HepG2 (cell line): ENCODE data around the gene PRPSAP1. TPM values are rescaled to one million over a fixed set of nuclear protein-coding genes. Genes with fewer than 3 reads are reported as not detected.
A peak's percentile ranks its signal among the peaks of the same experiment; 100 is the strongest.

Experiments
- ATRX ChIP-seq: sonication (generic); formaldehyde crosslinking; IDR thresholded peaks from 2 replicates; pipeline ENCODE4 v1.4.0; 2020; ENCODE audit warnings: missing genetic modification reagents, borderline replicate concordance
- CREM ChIP-seq, 2 experiments: sonication (generic) in 1 of 2; formaldehyde crosslinking in 1 of 2; IDR thresholded peaks; 2 replicates each; pipeline versions ENCODE4 v1.4.0 to v1.6.1; 2016 to 2020; ENCODE audit warnings: antibody characterized with exemption in 1 of 2, mild to moderate bottlenecking in 1 of 2, missing genetic modification reagents in 1 of 2
- DR1 ChIP-seq: sonication (generic); formaldehyde crosslinking; IDR thresholded peaks from 2 replicates; pipeline ENCODE4 v1.8.0; 2021; ENCODE audit warnings: mild to moderate bottlenecking, missing genetic modification reagents, inconsistent platforms
- E2F1 ChIP-seq: sonication (generic); formaldehyde crosslinking; IDR thresholded peaks from 2 replicates; pipeline ENCODE4 v1.5.0; 2020; ENCODE audit warnings: missing genetic modification reagents
- FOXJ3 ChIP-seq: sonication (generic); formaldehyde crosslinking; IDR thresholded peaks from 2 replicates; pipeline ENCODE4 v1.4.0; 2020; ENCODE audit warnings: missing genetic modification reagents, mild to moderate bottlenecking, borderline replicate concordance
- FOXK1 ChIP-seq: sonication (generic); formaldehyde crosslinking; IDR thresholded peaks from 2 replicates; pipeline ENCODE4 v1.4.0; 2020; ENCODE audit warnings: low read depth, missing genetic modification reagents, borderline replicate concordance
- JUN ChIP-seq: sonication (generic); formaldehyde crosslinking; IDR thresholded peaks from 2 replicates; pipeline ENCODE4 v1.4.0; 2020; ENCODE audit warnings: mild to moderate bottlenecking, missing genetic modification reagents
- KAT8 ChIP-seq: IDR thresholded peaks from 2 replicates; pipeline ENCODE4 v1.6.1; 2016; ENCODE audit warnings: missing genetic modification reagents, missing compliant biosample characterization
- KLF16 ChIP-seq, 2 experiments: sonication (generic) in 1 of 2; formaldehyde crosslinking in 1 of 2; IDR thresholded peaks; 2 replicates each; pipeline versions ENCODE4 v1.6.1 to v1.8.0; 2016 to 2023; ENCODE audit warnings: missing genetic modification reagents in 2 of 2, missing compliant biosample characterization in 1 of 2
- MLX ChIP-seq: IDR thresholded peaks from 2 replicates; pipeline ENCODE4 v1.6.1; 2016
- NFYB ChIP-seq: sonication (generic); formaldehyde crosslinking; IDR thresholded peaks from 2 replicates; pipeline ENCODE4 v1.4.0; 2020; ENCODE audit warnings: missing genetic modification reagents
- NR1H2 ChIP-seq: sonication (generic); formaldehyde crosslinking; IDR thresholded peaks from 2 replicates; pipeline ENCODE4 v1.8.1; 2022; ENCODE audit warnings: low read depth, missing genetic modification reagents, borderline replicate concordance
- RFXAP ChIP-seq: sonication (generic); formaldehyde crosslinking; IDR thresholded peaks from 2 replicates; pipeline ENCODE4 v1.4.0; 2020; ENCODE audit warnings: missing genetic modification reagents, borderline replicate concordance
- SIX1 ChIP-seq: sonication (generic); formaldehyde crosslinking; IDR thresholded peaks from 2 replicates; pipeline ENCODE4 v1.4.0; 2020; ENCODE audit warnings: missing genetic modification reagents, borderline replicate concordance
- TBX3 ChIP-seq: fragments of 450-650 bp; IDR thresholded peaks from 2 replicates; pipeline ENCODE4 v1.6.1; 2017; ENCODE audit warnings: antibody characterized with exemption, mild to moderate bottlenecking, inconsistent platforms, borderline replicate concordance
- TSC22D2 ChIP-seq: sonication (generic); formaldehyde crosslinking; IDR thresholded peaks from 2 replicates; pipeline ENCODE4 v1.5.1; 2020; ENCODE audit warnings: missing genetic modification reagents, mild to moderate bottlenecking, borderline replicate concordance
- WIZ ChIP-seq: sonication (generic); formaldehyde crosslinking; IDR thresholded peaks from 2 replicates; pipeline ENCODE4 v1.5.1; 2020; ENCODE audit warnings: mild to moderate bottlenecking, missing genetic modification reagents
- ZMYM2 ChIP-seq: sonication (generic); formaldehyde crosslinking; IDR thresholded peaks from 2 replicates; pipeline ENCODE4 v1.8.0; 2022; ENCODE audit warnings: mild to moderate bottlenecking, missing genetic modification reagents
- ZNF335 ChIP-seq: sonication (generic); formaldehyde crosslinking; IDR thresholded peaks from 2 replicates; pipeline ENCODE4 v1.4.0; 2020; ENCODE audit warnings: missing genetic modification reagents
- ZNF350 ChIP-seq: sonication (generic); formaldehyde crosslinking; IDR thresholded peaks from 2 replicates; pipeline ENCODE4 v1.4.0; 2020; ENCODE audit warnings: mild to moderate bottlenecking, low read depth, missing genetic modification reagents, borderline replicate concordance
- ZNF512 ChIP-seq: sonication (generic); formaldehyde crosslinking; IDR thresholded peaks from 2 replicates; pipeline ENCODE4 v1.4.0; 2020; ENCODE audit warnings: mild to moderate bottlenecking, missing genetic modification reagents
- ZNF512B ChIP-seq: sonication (generic); formaldehyde crosslinking; IDR thresholded peaks from 2 replicates; pipeline ENCODE4 v1.5.1; 2020; ENCODE audit warnings: missing genetic modification reagents, mild to moderate bottlenecking, borderline replicate concordance
- ZNF703 ChIP-seq: sonication (generic); formaldehyde crosslinking; IDR thresholded peaks from 2 replicates; pipeline ENCODE4 v1.5.1; 2020; ENCODE audit warnings: missing genetic modification reagents, mild to moderate bottlenecking, moderate library complexity, borderline replicate concordance
- polyA plus RNA-seq, 8 experiments: library from polyadenylated mRNA; depleted of rRNA in 3 of 8; stranded (reverse) in 7 of 8; unstranded in 1 of 8; fragments of >200 nt; fragmentation: Illumina TruSeq in 4 of 8; extraction: Trizol in 4 of 8; gene quantifications; 2 replicates each; pipeline versions ENCODE4 v1.2.1 to v1.2.3, GENCODE V29; 2011 to 2016; ENCODE audit warnings: low read depth in 4 of 8, missing spikeins in 1 of 8, mixed read lengths in 1 of 8; ENCODE audit not compliant: insufficient read depth in 1 of 8
- total RNA-seq, 5 experiments: library from RNA; depleted of rRNA; stranded (reverse); fragments of >200 nt; fragmentation: Illumina TruSeq; extraction: Trizol; gene quantifications; 2 replicates each; pipeline ENCODE4 v1.2.3, GENCODE V29; 2016; ENCODE audit warnings: low read depth in 1 of 5

The PRPSAP1 gene
- total and polyA plus RNA-seq, 2 of the 13 experiments (the other 11 are each of a cell fraction or from before 2014, with no cell fraction given): 91.1 to 314 TPM

- TF ChIP-seq ZNF512B (CRISPR knock-in tag) (no peak), NFYB (CRISPR knock-in tag) (no peak), MLX (CRISPR knock-in tag) (peak; percentile 15; the same call in 1 of the 2 replicates), KAT8 (CRISPR knock-in tag) (peak; percentile 67; the same call in 1 of the 2 replicates), TSC22D2 (no peak), ZNF512 (CRISPR knock-in tag) (no peak), NR1H2 (CRISPR knock-in tag) (peak; percentile 39; the same call in 1 of the 2 replicates), E2F1 (CRISPR knock-in tag) (0 out of 2 replicates have a peak, but pooled peaks have one; percentile 20), SIX1 (CRISPR knock-in tag) (no peak), RFXAP (peak; percentile 10; the same call in 1 of the 2 replicates), ZNF703 (CRISPR knock-in tag) (no peak; the same call in 1 of the 2 replicates), WIZ (CRISPR knock-in tag) (peak; percentile 87; the same call in 1 of the 2 replicates), ATRX (no peak), KLF16 (CRISPR knock-in tag; IDR thresholded peaks at IDR 0.05) (peak in 1 of 2 experiments; percentile 62; a peak in 2 of 4 replicates), FOXJ3 (CRISPR knock-in tag) (no peak), DR1 (CRISPR knock-in tag) (peak; percentile 30; the same call in 1 of the 2 replicates), JUN (CRISPR knock-in tag) (no peak; the same call in 1 of the 2 replicates), ZNF350 (CRISPR knock-in tag) (0 out of 2 replicates have a peak, but pooled peaks have one; percentile 28), FOXK1 (CRISPR knock-in tag) (0 out of 2 replicates have a peak, but pooled peaks have one; percentile 43), ZNF335 (CRISPR knock-in tag) (peak; percentile 77), ZMYM2 (CRISPR knock-in tag) (no peak), TBX3 (no peak), CREM (IDR thresholded peaks at IDR 0.05) (no peak; the same call in 1 of the 2 replicates), CREM (CRISPR knock-in tag; IDR thresholded peaks at IDR 0.05) (no peak)
These were observed 29.3 kb upstream of the PRPSAP1 start (continued) for GRCh38 chr17:76382803-76383545.
